OCI-LY3 (cell line): ENCODE results near the gene MYCBP.
A peak's percentile ranks its signal among the peaks of the same experiment; 100 is the strongest.

ENCODE experiments used
- H2AFZ ChIP-seq: fragments of 200-600, 300-600 bp; shearing (Covaris generic); 2 replicates; pipeline ENCODE4 v1.6.0; 2014; ENCODE audit warnings: antibody characterized with exemption, low read depth, low read length
- H3K27ac ChIP-seq: fragments of 200-600, 300-600 bp; sonication (generic); 2 replicates; pipeline ENCODE4 v1.5.1; 2014; ENCODE audit warnings: mild to moderate bottlenecking, low read length, moderate library complexity, mixed read lengths
- H3K27me3 ChIP-seq: fragments of 200-600, 300-600 bp; sonication (generic); 2 replicates; pipeline ENCODE4 v1.6.1; 2014; ENCODE audit warnings: low read depth, low read length, mixed read lengths
- H3K36me3 ChIP-seq: fragments of 200-600, 300-600 bp; sonication (generic); replicated peaks from 2 replicates; pipeline ENCODE3; 2014; ENCODE audit warnings: low read depth, low read length, mixed read lengths
- H3K4me1 ChIP-seq: fragments of 300-600, 200-600 bp; sonication (generic); 2 replicates; pipeline ENCODE4 v1.6.1; 2014; ENCODE audit warnings: low read length, mixed read lengths
- H3K4me2 ChIP-seq: fragments of 200-600, 300-600 bp; sonication (generic); 2 replicates; pipeline ENCODE4 v1.6.1; 2014; ENCODE audit warnings: low read length, mixed read lengths
- H3K4me3 ChIP-seq: fragments of 300-600, 200-600 bp; sonication (generic); 2 replicates; pipeline ENCODE4 v1.5.1; 2014; ENCODE audit warnings: antibody characterized with exemption, mild to moderate bottlenecking, low read length, moderate library complexity
- H3K79me2 ChIP-seq: fragments of 300-600, 200-600 bp; shearing (Covaris generic); 2 replicates; pipeline ENCODE4 v1.6.1; 2014; ENCODE audit warnings: mild to moderate bottlenecking, low read length, mixed read lengths
- H3K9ac ChIP-seq: fragments of 300-600, 200-600 bp; shearing (Covaris generic); 2 replicates; pipeline ENCODE4 v1.6.0; 2014; ENCODE audit warnings: mild to moderate bottlenecking, low read length, moderate library complexity
- H3K9me3 ChIP-seq: fragments of 200-600, 300-600 bp; shearing (Covaris generic); 2 replicates; pipeline ENCODE4 v1.6.1; 2014; ENCODE audit warnings: low read length, mixed read lengths; ENCODE audit not compliant: insufficient read depth
- H4K20me1 ChIP-seq: fragments of 200-600, 300-600 bp; sonication (generic); 2 replicates; pipeline ENCODE4 v1.6.1; 2016; ENCODE audit warnings: low read length, mixed read lengths; ENCODE audit not compliant: insufficient read depth
- CTCF ChIP-seq: fragments of 200-600, 300-600 bp; sonication (generic); IDR thresholded peaks from 2 replicates; pipeline ENCODE4 v1.5.1; 2014; ENCODE audit warnings: antibody characterized with exemption, low read length, low read depth
- EZH2phosphoT487 ChIP-seq: fragments of 200-600 bp; shearing (Covaris generic); IDR thresholded peaks from 2 replicates; pipeline ENCODE4 v1.6.1; 2018; ENCODE audit warnings: antibody characterized with exemption, mixed run types, low read depth

The MYCBP gene, protein sequence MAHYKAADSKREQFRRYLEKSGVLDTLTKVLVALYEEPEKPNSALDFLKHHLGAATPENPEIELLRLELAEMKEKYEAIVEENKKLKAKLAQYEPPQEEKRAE

DNA sequence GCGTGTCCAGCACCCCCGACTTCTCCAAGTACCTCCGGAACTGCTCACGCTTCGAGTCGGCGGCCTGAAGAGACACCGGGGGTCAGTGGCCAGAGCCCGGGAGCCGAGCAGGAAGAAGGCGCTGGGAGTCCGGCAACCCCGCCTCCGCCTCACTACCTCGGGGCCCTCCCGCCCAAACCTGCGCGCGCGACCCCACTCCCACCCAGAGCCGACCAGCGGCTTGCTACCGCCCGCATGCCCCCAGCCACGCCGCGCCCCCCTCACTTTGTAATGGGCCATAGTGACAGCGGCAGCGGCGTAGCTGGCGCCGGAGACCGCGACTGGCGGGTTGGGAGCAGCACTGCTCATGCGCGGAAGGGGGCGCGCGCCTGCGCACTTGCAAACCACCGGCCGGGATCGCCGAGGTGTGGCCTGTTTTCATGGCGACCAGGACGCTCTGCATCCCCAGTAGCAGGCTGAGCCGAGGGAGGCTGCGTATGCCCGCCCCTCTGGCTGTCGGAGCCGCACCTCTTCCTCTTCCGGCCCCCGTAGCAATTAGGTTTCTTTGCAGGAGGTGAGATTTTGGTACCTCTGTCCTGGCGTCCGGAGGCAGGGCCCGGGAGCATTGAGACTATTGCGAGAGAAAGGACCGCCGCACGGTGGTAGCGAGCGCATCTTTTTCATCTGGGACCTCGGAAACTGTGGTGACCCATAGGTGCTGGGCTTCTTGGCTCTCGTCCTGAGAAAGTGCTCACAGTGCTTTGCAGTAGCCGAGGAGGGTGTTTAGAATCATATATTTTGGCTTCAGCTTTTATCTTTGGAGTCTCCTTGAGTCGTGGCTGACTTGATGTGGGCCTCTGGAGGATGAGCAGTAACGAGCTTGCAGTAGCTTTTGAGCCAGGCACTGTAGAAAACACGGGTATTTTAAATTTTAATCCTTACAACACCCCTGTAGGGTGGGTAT is at the start of gene MYCBP:
TSS of gene MYCBP (minus strand) at position 322 of the 943 bp plus-strand sequence. CDS start at position 279, 43 bp downstream.
- H3K27ac ChIP-seq, result peak within 1 kb of the TSS; percentile 18; the same call in 1 of the 2 replicates
- TF ChIP-seq EZH2phosphoT487 (no peak), CTCF (no peak)
- H2AFZ ChIP-seq, result no peak within 1 kb of the TSS

GRCh38 chr1:38919130-38919529 is 46.0 kb upstream of the MYCBP start:
- Histone ChIP-seq H3K27ac (no peak overlapping the region), H3K9me3 (no peaks in the 10 kb centered on the region), H3K36me3 (no peaks in the 10 kb centered on the region), H4K20me1 (no peaks in the 10 kb centered on the region), H3K4me3 (no peak overlapping the region), H3K9ac (no peak overlapping the region), H3K27me3 (no peaks in the 10 kb centered on the region), H3K79me2 (no peaks in the 10 kb centered on the region), H3K4me2 (no peak overlapping the region), H2AFZ (no peak overlapping the region), H3K4me1 (no peaks in the 10 kb centered on the region)
- TF ChIP-seq CTCF (no peak), EZH2phosphoT487 (no peak)

More for the DNA sequence above, at the start of gene MYCBP:
- Histone ChIP-seq H3K36me3 (no peaks in the 10 kb centered on the region), H3K4me3 (peak within 1 kb of the TSS; percentile 99), H3K79me2 (peaks cover 25% of the 10 kb centered on the region), H3K9me3 (no peaks in the 10 kb centered on the region), H4K20me1 (0 out of 2 replicates have a peak, but pooled peaks cover under 1% of the 10 kb centered on the region), H3K4me1 (peaks cover 14% of the 10 kb centered on the region), H3K9ac (peak within 1 kb of the TSS; percentile 89), H3K4me2 (peak within 1 kb of the TSS; percentile 98), H3K27me3 (no peaks in the 10 kb centered on the region)

- Histone ChIP-seq H2AFZ (no peak overlapping the region), H3K4me1 (no peaks in the 10 kb centered on the region), H3K27ac (no peak overlapping the region), H3K9me3 (no peaks in the 10 kb centered on the region), H3K4me2 (no peak overlapping the region), H3K27me3 (no peaks in the 10 kb centered on the region), H3K79me2 (no peaks in the 10 kb centered on the region), H3K9ac (no peak overlapping the region), H4K20me1 (no peaks in the 10 kb centered on the region), H3K36me3 (no peaks in the 10 kb centered on the region), H3K4me3 (no peak overlapping the region)
- TF ChIP-seq EZH2phosphoT487 (no peak), CTCF (no peak)
Measured at GRCh38 chr1:38918568-38918967, 45.4 kb upstream of the MYCBP start.

DNA sequence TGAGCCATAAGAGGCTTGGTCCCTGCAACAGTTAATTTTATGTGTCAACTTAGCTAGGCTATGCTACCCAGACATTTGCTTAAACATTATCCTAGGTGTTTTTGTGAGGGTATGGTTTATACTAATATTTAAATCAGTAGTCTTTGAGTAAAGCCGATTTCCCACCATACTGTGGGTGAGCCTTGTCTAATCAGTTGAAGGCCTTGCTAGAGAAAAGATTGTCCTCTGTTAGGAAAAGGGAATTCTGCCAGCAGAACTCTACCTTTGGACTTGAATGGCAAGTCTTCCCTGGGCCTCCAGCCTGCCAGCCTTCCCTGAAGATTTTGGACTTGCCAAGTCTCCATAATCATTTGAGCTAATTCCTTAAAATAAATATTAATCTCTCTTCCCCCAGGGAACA is 44.6 kb upstream of the MYCBP start:
- no peaks in the 10 kb centered on the region for H4K20me1 ChIP-seq
- H3K36me3 ChIP-seq, result no peaks in the 10 kb centered on the region
- H3K9me3 ChIP-seq, result no peaks in the 10 kb centered on the region
- TF ChIP-seq EZH2phosphoT487, result no peak
- TF ChIP-seq CTCF, result no peak
- H3K4me3 ChIP-seq, result no peak overlapping the region
- no peak overlapping the region for H2AFZ ChIP-seq
- no peak overlapping the region for H3K4me2 ChIP-seq
- H3K9ac ChIP-seq, result no peak overlapping the region
- no peaks in the 10 kb centered on the region for H3K79me2 ChIP-seq
- no peaks in the 10 kb centered on the region for H3K27me3 ChIP-seq
- H3K4me1 ChIP-seq, result no peaks in the 10 kb centered on the region
- H3K27ac ChIP-seq, result no peak overlapping the region
